NCI-H1092 (cell line): Measurements from ENCODE around the gene CDK4.

Experiments used
- DNase-seq: peaks from one replicate; lab custom pipeline; 2025; lab: John Stamatoyannopoulos, UW

The CDK4 gene

DNA sequence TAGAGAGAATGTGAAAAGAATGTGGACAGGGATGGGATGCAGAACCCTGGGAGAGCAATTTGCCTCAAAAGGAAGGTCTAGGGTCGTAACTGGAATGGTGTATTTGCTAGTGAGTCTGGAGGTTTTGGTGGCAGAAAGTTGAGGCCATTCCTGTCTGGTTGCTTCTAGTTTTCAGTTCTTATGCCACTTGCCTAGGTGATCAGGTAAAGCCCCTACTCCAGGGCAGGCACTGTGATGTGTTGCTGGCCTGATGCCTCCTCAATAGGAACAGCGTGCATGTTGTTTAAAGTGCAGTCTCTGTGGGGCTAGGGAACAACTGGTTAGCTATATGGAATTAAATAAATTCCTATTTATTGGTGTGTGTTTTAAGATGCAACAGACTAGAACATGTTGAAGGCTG, 51.8 kb downstream of the CDK4 start:
- DNase-seq, result no peak

GRCh38 chr12:57698414-57698813, 53.7 kb downstream of the CDK4 start:
- DNase-seq, result no peak
